Fibroblast of lung (primary cell): ENCODE data around the gene STXBP5.

Experiments used
- EZH2 ChIP-seq: IDR thresholded peaks from 2 replicates; pipeline ENCODE4 v1.5.1; 2012; ENCODE audit warnings: low read length, control low read depth, mild to moderate bottlenecking; ENCODE audit errors: missing control alignments
- TF ChIP-seq, protein P1 (sequence below), 2 donors: IDR thresholded peaks in 1 of 2; conservative IDR thresholded peaks in 1 of 2; 1 replicate in 1 of 2; 2 replicates in 1 of 2; pipeline ENCODE4 v1.5.1; 2011 to 2012; ENCODE audit warnings: low read length in 2 of 2, control low read depth in 1 of 2, inconsistent platforms in 1 of 2, low read depth in 1 of 2, mild to moderate bottlenecking in 1 of 2

DNA sequence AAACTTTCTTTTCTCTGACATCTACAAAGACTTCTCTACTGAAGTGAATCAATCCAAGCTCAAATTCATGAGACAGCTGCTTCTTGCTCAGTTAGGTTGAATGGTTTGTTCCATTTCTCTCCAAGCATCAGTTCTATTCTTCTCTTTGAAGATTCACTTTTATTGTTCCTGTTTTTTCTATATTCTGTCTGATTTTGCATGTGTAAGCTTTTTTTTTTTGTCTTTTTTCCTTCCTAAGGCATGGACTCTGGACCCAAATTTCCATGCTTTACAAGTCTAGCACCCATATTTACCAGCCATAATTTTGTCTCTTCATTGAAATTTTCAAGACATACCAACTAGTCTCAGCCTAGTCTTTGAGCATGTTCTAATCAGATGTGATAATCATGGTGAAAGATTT, 25.9 kb upstream of the STXBP5 start:
- TF ChIP-seq, protein P1, sequence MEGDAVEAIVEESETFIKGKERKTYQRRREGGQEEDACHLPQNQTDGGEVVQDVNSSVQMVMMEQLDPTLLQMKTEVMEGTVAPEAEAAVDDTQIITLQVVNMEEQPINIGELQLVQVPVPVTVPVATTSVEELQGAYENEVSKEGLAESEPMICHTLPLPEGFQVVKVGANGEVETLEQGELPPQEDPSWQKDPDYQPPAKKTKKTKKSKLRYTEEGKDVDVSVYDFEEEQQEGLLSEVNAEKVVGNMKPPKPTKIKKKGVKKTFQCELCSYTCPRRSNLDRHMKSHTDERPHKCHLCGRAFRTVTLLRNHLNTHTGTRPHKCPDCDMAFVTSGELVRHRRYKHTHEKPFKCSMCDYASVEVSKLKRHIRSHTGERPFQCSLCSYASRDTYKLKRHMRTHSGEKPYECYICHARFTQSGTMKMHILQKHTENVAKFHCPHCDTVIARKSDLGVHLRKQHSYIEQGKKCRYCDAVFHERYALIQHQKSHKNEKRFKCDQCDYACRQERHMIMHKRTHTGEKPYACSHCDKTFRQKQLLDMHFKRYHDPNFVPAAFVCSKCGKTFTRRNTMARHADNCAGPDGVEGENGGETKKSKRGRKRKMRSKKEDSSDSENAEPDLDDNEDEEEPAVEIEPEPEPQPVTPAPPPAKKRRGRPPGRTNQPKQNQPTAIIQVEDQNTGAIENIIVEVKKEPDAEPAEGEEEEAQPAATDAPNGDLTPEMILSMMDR (conservative IDR thresholded peaks at IDR 0.05 in 1 of 2, IDR thresholded peaks at IDR 0.05 in 1 of 2; ENCODE audit: low read depth in 1 of 2, low read length in 2 of 2), result no peak
- no peak for TF ChIP-seq EZH2
